GM12878 (cell line): ENCODE data around the gene GCSAM.

Experiments
- CBX5 ChIP-seq: sonication (generic); IDR thresholded peaks from 2 replicates; pipeline ENCODE4 v1.6.1; 2016; ENCODE audit warnings: low read depth, moderate library complexity, mild to moderate bottlenecking, inconsistent platforms
- CTCF ChIP-seq, 3 experiments: IDR thresholded peaks in 2 of 3; conservative IDR thresholded peaks in 1 of 3; 2 replicates each; pipeline ENCODE4 v1.5.1; 2011; ENCODE audit warnings: low read depth in 3 of 3, low read length in 3 of 3, mild to moderate bottlenecking in 3 of 3, control low read depth in 2 of 3, moderate library complexity in 2 of 3, inconsistent platforms in 1 of 3, mixed read lengths in 1 of 3; ENCODE audit not compliant: control insufficient read depth in 2 of 3, insufficient read depth in 1 of 3; ENCODE audit errors: extremely low read depth in 1 of 3
- EZH2 ChIP-seq: IDR thresholded peaks from 2 replicates; pipeline ENCODE4 v1.6.1; 2012; ENCODE audit warnings: low read depth, mild to moderate bottlenecking, control low read depth, inconsistent platforms, low read length, borderline replicate concordance; ENCODE audit not compliant: control insufficient read depth
- FOXM1 ChIP-seq: IDR thresholded peaks from 2 replicates; pipeline ENCODE4 v1.6.1; 2012; ENCODE audit warnings: low read depth, mild to moderate bottlenecking, inconsistent platforms, low read length, moderate library complexity
- GABPA ChIP-seq: IDR thresholded peaks from 2 replicates; pipeline ENCODE4 v1.6.1; 2014; ENCODE audit warnings: antibody characterized with exemption, low read depth, mild to moderate bottlenecking, inconsistent platforms
- JUND ChIP-seq: IDR thresholded peaks from 2 replicates; pipeline ENCODE4 v1.6.1; 2012; ENCODE audit warnings: low read depth, mild to moderate bottlenecking, low read length, improper control_type of control experiment, moderate library complexity
- KDM1A ChIP-seq: fragments of 200-600 bp; sonication (generic); IDR thresholded peaks from 2 replicates; pipeline ENCODE4 v1.6.1; 2016; ENCODE audit warnings: borderline replicate concordance
- NRF1 ChIP-seq: conservative IDR thresholded peaks from 2 replicates; pipeline ENCODE4 v1.6.1; 2011; ENCODE audit warnings: mild to moderate bottlenecking, low read depth, low read length, improper control_type of control experiment
- POLR2A ChIP-seq: IDR thresholded peaks from 2 replicates; pipeline ENCODE4 v1.6.1; 2011; ENCODE audit warnings: low read depth, mild to moderate bottlenecking, low read length
- POLR2AphosphoS5 ChIP-seq: IDR thresholded peaks from 2 replicates; pipeline ENCODE4 v1.6.1; 2011; ENCODE audit warnings: mild to moderate bottlenecking, low read length, inconsistent platforms
- SREBF2 ChIP-seq: IDR thresholded peaks from 2 replicates; pipeline ENCODE4 v1.6.1; 2012; ENCODE audit warnings: mild to moderate bottlenecking, low read length
- TCF3 ChIP-seq: IDR thresholded peaks from 2 replicates; pipeline ENCODE4 v1.6.1; 2012; ENCODE audit warnings: low read depth, mild to moderate bottlenecking, low read length, borderline replicate concordance; ENCODE audit not compliant: insufficient read depth
- TF ChIP-seq, protein P1 (sequence below): IDR thresholded peaks from 2 replicates; pipeline ENCODE4 v1.6.1; 2012; ENCODE audit warnings: improper control_type of control experiment, low read depth, low read length; ENCODE audit not compliant: insufficient replicate concordance

- TF ChIP-seq TCF3 = no peak
- no peak for TF ChIP-seq CTCF (IDR thresholded peaks at IDR 0.05 in 2 of 3, conservative IDR thresholded peaks at IDR 0.05 in 1 of 3; ENCODE audit: control insufficient read depth in 2 of 3, extremely low read depth in 1 of 3, insufficient read depth in 1 of 3, low read depth in 3 of 3, low read length in 3 of 3)
- no peak for TF ChIP-seq JUND
- TF ChIP-seq EZH2 = no peak
- TF ChIP-seq SREBF2 = no peak
- TF ChIP-seq POLR2A = no peak
- TF ChIP-seq CBX5 = no peak
- TF ChIP-seq GABPA = no peak
- no peak for TF ChIP-seq KDM1A
- TF ChIP-seq POLR2AphosphoS5 = no peak; the same call in 1 of the 2 replicates
- TF ChIP-seq, protein P1, sequence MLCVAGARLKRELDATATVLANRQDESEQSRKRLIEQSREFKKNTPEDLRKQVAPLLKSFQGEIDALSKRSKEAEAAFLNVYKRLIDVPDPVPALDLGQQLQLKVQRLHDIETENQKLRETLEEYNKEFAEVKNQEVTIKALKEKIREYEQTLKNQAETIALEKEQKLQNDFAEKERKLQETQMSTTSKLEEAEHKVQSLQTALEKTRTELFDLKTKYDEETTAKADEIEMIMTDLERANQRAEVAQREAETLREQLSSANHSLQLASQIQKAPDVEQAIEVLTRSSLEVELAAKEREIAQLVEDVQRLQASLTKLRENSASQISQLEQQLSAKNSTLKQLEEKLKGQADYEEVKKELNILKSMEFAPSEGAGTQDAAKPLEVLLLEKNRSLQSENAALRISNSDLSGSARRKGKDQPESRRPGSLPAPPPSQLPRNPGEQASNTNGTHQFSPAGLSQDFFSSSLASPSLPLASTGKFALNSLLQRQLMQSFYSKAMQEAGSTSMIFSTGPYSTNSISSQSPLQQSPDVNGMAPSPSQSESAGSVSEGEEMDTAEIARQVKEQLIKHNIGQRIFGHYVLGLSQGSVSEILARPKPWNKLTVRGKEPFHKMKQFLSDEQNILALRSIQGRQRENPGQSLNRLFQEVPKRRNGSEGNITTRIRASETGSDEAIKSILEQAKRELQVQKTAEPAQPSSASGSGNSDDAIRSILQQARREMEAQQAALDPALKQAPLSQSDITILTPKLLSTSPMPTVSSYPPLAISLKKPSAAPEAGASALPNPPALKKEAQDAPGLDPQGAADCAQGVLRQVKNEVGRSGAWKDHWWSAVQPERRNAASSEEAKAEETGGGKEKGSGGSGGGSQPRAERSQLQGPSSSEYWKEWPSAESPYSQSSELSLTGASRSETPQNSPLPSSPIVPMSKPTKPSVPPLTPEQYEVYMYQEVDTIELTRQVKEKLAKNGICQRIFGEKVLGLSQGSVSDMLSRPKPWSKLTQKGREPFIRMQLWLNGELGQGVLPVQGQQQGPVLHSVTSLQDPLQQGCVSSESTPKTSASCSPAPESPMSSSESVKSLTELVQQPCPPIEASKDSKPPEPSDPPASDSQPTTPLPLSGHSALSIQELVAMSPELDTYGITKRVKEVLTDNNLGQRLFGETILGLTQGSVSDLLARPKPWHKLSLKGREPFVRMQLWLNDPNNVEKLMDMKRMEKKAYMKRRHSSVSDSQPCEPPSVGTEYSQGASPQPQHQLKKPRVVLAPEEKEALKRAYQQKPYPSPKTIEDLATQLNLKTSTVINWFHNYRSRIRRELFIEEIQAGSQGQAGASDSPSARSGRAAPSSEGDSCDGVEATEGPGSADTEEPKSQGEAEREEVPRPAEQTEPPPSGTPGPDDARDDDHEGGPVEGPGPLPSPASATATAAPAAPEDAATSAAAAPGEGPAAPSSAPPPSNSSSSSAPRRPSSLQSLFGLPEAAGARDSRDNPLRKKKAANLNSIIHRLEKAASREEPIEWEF = no peak
- TF ChIP-seq NRF1 = no peak
- TF ChIP-seq FOXM1 = no peak
These were observed 6.5 kb downstream of the GCSAM start for GRCh38 chr3:112126511-112126911.
